Caco-2 (cell line): ENCODE measurements around the gene C22orf39. TPM values are rescaled to one million over a fixed set of nuclear protein-coding genes. Genes with fewer than 3 reads are reported as not detected.

Experiments
- BruUV-seq: library from RNA; stranded (reverse); fragments of 400-500 nt; replicated peaks from 2 replicates; lab custom pipeline; 2021; lab: Mats Ljungman, UMichigan
- CTCF ChIA-PET: fragments of 300-600 bp; sonication (Branson Sonifier 250); formaldehyde crosslinking; loops from one replicate; lab custom pipeline; 2022; ENCODE audit warnings: antibody characterized with exemption; lab: Charles Lee
- POLR2A ChIA-PET: fragments of 300-600 bp; sonication (Branson Sonifier 250); formaldehyde crosslinking; loops from one replicate; lab custom pipeline; 2022; ENCODE audit warnings: antibody characterized with exemption; lab: Charles Lee
- DNase-seq, 2 experiments: peaks; one replicate each; pipeline versions ENCODE4 v3.0.0 to v3.0.0-alpha.2; 2020 to 2022
- H3K27me3 ChIP-seq: replicated peaks from 2 replicates; pipeline ENCODE4 v1.6.0; 2011; ENCODE audit warnings: low read length; ENCODE audit not compliant: control insufficient read depth, insufficient read depth
- H3K36me3 ChIP-seq: 2 replicates; pipeline ENCODE4 v1.5.1; 2011; ENCODE audit warnings: low read length; ENCODE audit not compliant: control insufficient read depth, insufficient read depth
- H3K4me1 ChIP-seq: fragments of 250-450 bp; sonication (Bioruptor Pico); 2 replicates; pipeline ENCODE4 v1.5.1; 2020; ENCODE audit warnings: mild to moderate bottlenecking
- H3K4me3 ChIP-seq: 2 replicates; pipeline ENCODE4 v1.5.1; 2011; ENCODE audit warnings: low read depth, mild to moderate bottlenecking, control low read depth, low read length
- H3K9me3 ChIP-seq: fragments of 250-450 bp; sonication (Bioruptor Pico); 2 replicates; pipeline ENCODE4 v1.5.1; 2020; ENCODE audit warnings: mild to moderate bottlenecking, moderate library complexity
- H3K27ac Mint-ChIP-seq: one replicate; pipeline ENCODE4 v1.8.0; 2022; ENCODE audit warnings: mixed read lengths; ENCODE audit not compliant: unreplicated experiment
- H3K27me3 Mint-ChIP-seq: one replicate; pipeline ENCODE4 v1.8.0; 2022; ENCODE audit warnings: mixed read lengths; ENCODE audit not compliant: insufficient read depth, unreplicated experiment
- H3K36me3 Mint-ChIP-seq: one replicate; pipeline ENCODE4 v1.8.0; 2022; ENCODE audit warnings: mild to moderate bottlenecking, mixed read lengths; ENCODE audit not compliant: insufficient read depth, unreplicated experiment
- H3K4me1 Mint-ChIP-seq: one replicate; pipeline ENCODE4 v1.8.0; 2022; ENCODE audit warnings: low read depth, mixed read lengths; ENCODE audit not compliant: unreplicated experiment
- H3K4me3 Mint-ChIP-seq: one replicate; pipeline ENCODE4 v1.8.0; 2022; ENCODE audit warnings: mild to moderate bottlenecking, moderate library complexity, mixed read lengths; ENCODE audit not compliant: unreplicated experiment
- H3K9me3 Mint-ChIP-seq: one replicate; pipeline ENCODE4 v1.8.0; 2022; ENCODE audit warnings: mixed read lengths; ENCODE audit not compliant: unreplicated experiment
- CTCF ChIP-seq, 2 experiments: fragments of 200-600 bp in 1 of 2; IDR thresholded peaks; 1 replicate in 1 of 2; 2 replicates in 1 of 2; pipeline versions ENCODE4 v1.5.1 to v1.8.0; 2011 to 2022; ENCODE audit warnings: antibody characterized with exemption in 1 of 2, control low read depth in 1 of 2, inconsistent platforms in 1 of 2, low read depth in 1 of 2, low read length in 1 of 2, mild to moderate bottlenecking in 1 of 2, moderate library complexity in 1 of 2; ENCODE audit not compliant: insufficient read depth in 1 of 2, severe bottlenecking in 1 of 2, unreplicated experiment in 1 of 2
- intact Hi-C: fragments of 100-400 bp; cut with micrococcal nuclease; formaldehyde crosslinking; loops from one replicate; pipeline ENCODE4 v1.10.0; 2022; ENCODE audit not compliant: unreplicated experiment
- total RNA-seq: library from RNA; stranded (reverse); gene quantifications from 2 replicates; pipeline ENCODE4 v1.2.3, GENCODE V29; 2022

C22orf39 gene
- total RNA-seq, 1 experiment from 2014 or later = 36.1 TPM

- intact Hi-C loops = no loop called here
- no peak for DNase-seq
- no peaks in the 10 kb centered on the region for H3K27me3 ChIP-seq
- TF ChIP-seq CTCF (IDR thresholded peaks at IDR 0.05; ENCODE audit: insufficient read depth in 1 of 2, low read depth in 1 of 2, low read length in 1 of 2, severe bottlenecking in 1 of 2, unreplicated experiment in 1 of 2) = no peak
- H3K4me3 ChIP-seq = no peak overlapping the region
- H3K27ac Mint-ChIP-seq = no peak overlapping the region
- H3K9me3 ChIP-seq = no peaks in the 10 kb centered on the region
- ChIA-PET POLR2A (interaction anchor here (0.7 kb wide), 1 partner anchor 163 kb away, joined by 6 read pairs; no protein-coding TSS in a partner anchor), CTCF (no interaction called here)
- no peaks in the 10 kb centered on the region for H3K36me3 ChIP-seq
- H3K4me1 Mint-ChIP-seq = peaks cover 8% of the 10 kb centered on the region
- H3K4me3 Mint-ChIP-seq = no peak overlapping the region
- no TSS peak for BruUV-seq
- peaks cover 9% of the 10 kb centered on the region; the same call in 1 of the 2 replicates for H3K4me1 ChIP-seq
- H3K36me3 Mint-ChIP-seq = peaks cover 36% of the 10 kb centered on the region
- no peaks in the 10 kb centered on the region for H3K27me3 Mint-ChIP-seq
- no peaks in the 10 kb centered on the region for H3K9me3 Mint-ChIP-seq
Observed at GRCh38 chr22:19434401-19434800, 13.1 kb downstream of the C22orf39 start.

GRCh38 chr22:19432133-19432851, 15.2 kb downstream of the C22orf39 start, which contains the start of gene MRPL40:
Gene MRPL40 (plus strand): TSS chr22:19432545. CDS start chr22:19432555, 10 bp downstream.
- BruUV-seq = no TSS peak
- H3K27me3 Mint-ChIP-seq = no peaks in the 10 kb centered on the region
- no peaks in the 10 kb centered on the region for H3K9me3 Mint-ChIP-seq
- Histone ChIP-seq H3K36me3 (no peaks in the 10 kb centered on the region; the same call in 1 of the 2 replicates), H3K9me3 (no peaks in the 10 kb centered on the region), H3K27me3 (no peaks in the 10 kb centered on the region), H3K4me3 (peak within 1 kb of the TSS; percentile 64), H3K4me1 (peaks cover 9% of the 10 kb centered on the region; the same call in 1 of the 2 replicates)
- POLR2A ChIA-PET = interaction anchor here (1.0 to 1.6 kb wide), 3 partner anchors 15 to 141 kb away, joined by 3 to 8 read pairs (median 6); partner anchors contain the start of genes C22orf39, CLTCL1 and UFD1
- intact Hi-C loops = loop anchor here (2.0 kb wide), 2 partner anchors 15 to 47 kb away; partner anchors contain the start of genes C22orf39, CDC45 and UFD1
- CTCF ChIA-PET = interaction anchor here (0.6 to 1.0 kb wide), 3 partner anchors 11 to 30 kb away, joined by 3 to 4 read pairs (median 3); no protein-coding TSS in a partner anchor
- H3K4me1 Mint-ChIP-seq = peaks cover 8% of the 10 kb centered on the region
- H3K27ac Mint-ChIP-seq = peak within 1 kb of the TSS; percentile 85
- H3K4me3 Mint-ChIP-seq = peak within 1 kb of the TSS; percentile 80
- H3K36me3 Mint-ChIP-seq = peaks cover 36% of the 10 kb centered on the region
- peak; percentile 93 to 95 for DNase-seq
- TF ChIP-seq CTCF (IDR thresholded peaks at IDR 0.05; ENCODE audit: insufficient read depth in 1 of 2, low read depth in 1 of 2, low read length in 1 of 2, severe bottlenecking in 1 of 2, unreplicated experiment in 1 of 2) = no peak

- Mint-ChIP-seq H3K4me3 (peak within 1 kb of the TSS; percentile 80), H3K36me3 (peaks cover 36% of the 10 kb centered on the region), H3K4me1 (peaks cover 8% of the 10 kb centered on the region), H3K9me3 (no peaks in the 10 kb centered on the region), H3K27ac (peak within 1 kb of the TSS; percentile 85), H3K27me3 (no peaks in the 10 kb centered on the region)
- H3K36me3 ChIP-seq = no peaks in the 10 kb centered on the region; the same call in 1 of the 2 replicates
- H3K4me3 ChIP-seq = peak within 1 kb of the TSS; percentile 64
- no peaks in the 10 kb centered on the region for H3K9me3 ChIP-seq
- H3K4me1 ChIP-seq = peaks cover 9% of the 10 kb centered on the region; the same call in 1 of the 2 replicates
- peak; percentile 80 to 91 for DNase-seq
- CTCF ChIA-PET = interaction anchor here (0.6 to 1.0 kb wide), 2 partner anchors 11 to 22 kb away, joined by 3 to 4 read pairs; no protein-coding TSS in a partner anchor
- intact Hi-C loops = loop anchor here (2.0 kb wide), 2 partner anchors 15 to 47 kb away; partner anchors contain the start of genes C22orf39, CDC45 and UFD1
- POLR2A ChIA-PET = interaction anchor here (0.6 to 1.6 kb wide), 4 partner anchors 9 to 140 kb away, joined by 3 to 8 read pairs (median 4); partner anchors contain the start of genes C22orf39, CLTCL1 and UFD1
- TF ChIP-seq CTCF (IDR thresholded peaks at IDR 0.05; ENCODE audit: insufficient read depth in 1 of 2, low read depth in 1 of 2, low read length in 1 of 2, severe bottlenecking in 1 of 2, unreplicated experiment in 1 of 2) = no peak
- BruUV-seq = no TSS peak
- H3K27me3 ChIP-seq = no peaks in the 10 kb centered on the region
Observed at GRCh38 chr22:19431649-19432132, 15.8 kb downstream of the C22orf39 start, which contains the start of gene HIRA. Gene HIRA (minus strand): TSS chr22:19431733. CDS start chr22:19431476, 257 bp downstream.
